Measurements from ENCODE around the gene ARFRP1. TPM values are rescaled to one million over a fixed set of nuclear protein-coding genes. Genes with fewer than 3 reads are reported as not detected.
A peak's percentile ranks its signal among the peaks of the same experiment; 100 is the strongest.

ARFRP1 gene
- total and polyA plus RNA-seq, 2 of the 4 experiments (the other 2 are of a cell fraction), result 25.3 to 36.6 TPM

DNA sequence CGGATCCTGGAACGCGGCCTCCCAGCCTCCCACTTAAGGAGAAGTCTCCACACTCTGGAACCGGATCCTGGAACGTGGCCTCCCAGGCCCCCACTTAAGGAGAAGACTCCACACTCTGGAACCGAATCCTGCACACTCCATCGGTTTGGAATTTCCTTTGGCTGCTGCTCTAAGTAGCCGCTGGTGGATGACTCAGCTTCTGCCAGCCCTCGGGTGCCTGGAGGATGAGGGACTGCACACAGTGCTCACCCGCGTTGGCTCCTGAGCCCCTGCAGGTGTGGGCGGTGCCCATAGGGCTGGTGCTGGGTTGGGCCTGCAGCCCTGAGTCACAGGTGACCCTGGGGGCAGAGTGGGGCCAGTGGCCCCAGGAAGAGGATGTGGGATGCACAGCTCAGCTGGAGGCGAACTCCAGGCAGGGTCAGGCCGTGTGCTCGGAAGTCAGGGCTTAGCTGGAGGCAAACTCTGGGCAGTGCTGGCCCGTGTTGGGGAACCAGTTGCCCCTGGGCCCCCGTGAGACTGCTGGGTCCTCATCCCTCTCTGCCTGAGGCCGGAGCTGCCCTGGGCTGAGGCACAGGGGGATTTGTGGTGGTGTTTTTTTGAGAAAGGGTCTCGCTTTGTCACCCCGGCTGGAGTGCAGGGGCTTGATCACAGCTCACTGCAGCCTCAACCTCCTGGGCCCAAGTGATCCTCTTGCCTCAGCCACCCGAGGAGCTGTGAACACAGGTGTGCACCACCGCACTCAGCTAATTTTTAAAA is 25.2 kb downstream of the ARFRP1 start:
- no peaks in the 10 kb centered on the region for H3K9me3 ChIP-seq (ENCODE audit: control insufficient read depth, insufficient read depth, low read length)
- H2AK5ac ChIP-seq (ENCODE audit: low read depth, low read length), result peak overlapping the region; percentile 98
- peak overlapping the region; percentile 94; the same call in 1 of the 2 replicates for H3K23ac ChIP-seq (ENCODE audit: low read depth, low read length)
- H3K27me3 ChIP-seq (ENCODE audit: control insufficient read depth, insufficient read depth, low read length), result no peaks in the 10 kb centered on the region
- H2BK5ac ChIP-seq (ENCODE audit: low read depth, low read length, poor library complexity, severe bottlenecking), result peak overlapping the region; percentile 99
- peak overlapping the region; percentile 73 for H3K56ac ChIP-seq (ENCODE audit: extremely low read depth, insufficient read depth, low read length)
- no peaks in the 10 kb centered on the region for H4K20me1 ChIP-seq (ENCODE audit: insufficient read depth, low read length)
- peak overlapping the region; percentile 99 for H2BK120ac ChIP-seq (ENCODE audit: low read depth, low read length)
- ATAC-seq (ENCODE audit: low read depth) (peak; percentile 91), DNase-seq (peak; percentile 98)
- H3K27ac ChIP-seq (ENCODE audit: insufficient read depth, low read length), result peak overlapping the region; percentile 92
- peak overlapping the region; percentile 94 for H2AK9ac ChIP-seq (replicated peaks; ENCODE audit: low read depth, low read length, poor library complexity)
- H3K36me3 ChIP-seq (ENCODE audit: control insufficient read depth, insufficient read depth, low read length), result peaks cover 22% of the 10 kb centered on the region
- 0% methylated on average over 3 of the region's 22 CpGs; no CpG with 5 or more reads in 1 of the 2 experiments for WGBS, 2 experiments (ENCODE audit: extremely low coverage in 2 of 2, insufficient read length in 1 of 2)
- peak overlapping the region; percentile 99 to 100 for H4K8ac ChIP-seq (ENCODE audit: low read depth in 2 of 2, low read length in 2 of 2)
- peak overlapping the region; percentile 100 for H3K4ac ChIP-seq (ENCODE audit: low read depth, low read length)
- H4K5ac ChIP-seq (ENCODE audit: low read depth, low read length), result peak overlapping the region; percentile 85
- peak overlapping the region; percentile 18 for H2AFZ ChIP-seq (replicated peaks; ENCODE audit: low read length, poor library complexity)
- H3K9ac ChIP-seq (ENCODE audit: low read depth, low read length), result 0 out of 2 replicates have a peak overlapping the region, but pooled peaks have one; percentile 11
- peak overlapping the region; percentile 99 for H4K91ac ChIP-seq (ENCODE audit: insufficient read depth, low read depth, low read length)
- in situ Hi-C loops (cut with MboI; ENCODE audit: low sequenced_read_pairs) (no loop called here), dilution Hi-C loops (cut with HindIII; ENCODE audit: low sequenced_read_pairs, unreplicated experiment) (no loop called here), intact Hi-C loops (cut with micrococcal nuclease) (loop anchor here (2.0 kb wide), 1 partner anchor 144 kb away; no protein-coding TSS in a partner anchor)
- peaks cover 27% of the 10 kb centered on the region for H3K9me1 ChIP-seq (ENCODE audit: insufficient read depth, low read length)
- H3K14ac ChIP-seq (replicated peaks; ENCODE audit: low read depth, low read length), result peak overlapping the region; percentile 65
- H3K4me3 ChIP-seq (ENCODE audit: insufficient read depth, low read depth, low read length), result no peak overlapping the region
- ChIA-PET CTCF (interaction anchor here (0.6 kb wide), 1 partner anchor 1183 kb away, joined by 3 read pairs; no protein-coding TSS in a partner anchor), POLR2A (ENCODE audit: unreplicated experiment) (interaction anchor here (1.6 kb wide), 1 partner anchor 16 kb away, joined by 3 read pairs; no protein-coding TSS in a partner anchor)
- peaks cover 10 to 44% of the 10 kb centered on the region in 2 experiments; a peak in 3 of 4 replicates for H3K79me1 ChIP-seq (ENCODE audit: low read depth in 1 of 2, low read length in 2 of 2)
- peak overlapping the region; percentile 92 for H2BK20ac ChIP-seq (ENCODE audit: low read depth, low read length)
- H3K4me1 ChIP-seq (ENCODE audit: control insufficient read depth, insufficient read depth, low read length), result peaks cover 31% of the 10 kb centered on the region
- BruUV-seq (replicated peaks), result no TSS peak
- H3K4me2 ChIP-seq (ENCODE audit: low read depth, low read length), result peak overlapping the region; percentile 49; the same call in 1 of the 2 replicates
- peak overlapping the region; percentile 100 for H2BK15ac ChIP-seq (ENCODE audit: low read depth, low read length)
- peak overlapping the region; percentile 71 for H3K18ac ChIP-seq (ENCODE audit: low read depth, low read length)
- TF ChIP-seq FOS (IDR thresholded peaks at IDR 0.05; ENCODE audit: low read depth, low read length), result peak; percentile 84
- no peak for TF ChIP-seq MAFK (IDR thresholded peaks at IDR 0.05; ENCODE audit: low read depth, low read length)
- no peak for TF ChIP-seq MXI1 (IDR thresholded peaks at IDR 0.05; ENCODE audit: borderline replicate concordance, low read depth, low read length)
- TF ChIP-seq, protein P1, sequence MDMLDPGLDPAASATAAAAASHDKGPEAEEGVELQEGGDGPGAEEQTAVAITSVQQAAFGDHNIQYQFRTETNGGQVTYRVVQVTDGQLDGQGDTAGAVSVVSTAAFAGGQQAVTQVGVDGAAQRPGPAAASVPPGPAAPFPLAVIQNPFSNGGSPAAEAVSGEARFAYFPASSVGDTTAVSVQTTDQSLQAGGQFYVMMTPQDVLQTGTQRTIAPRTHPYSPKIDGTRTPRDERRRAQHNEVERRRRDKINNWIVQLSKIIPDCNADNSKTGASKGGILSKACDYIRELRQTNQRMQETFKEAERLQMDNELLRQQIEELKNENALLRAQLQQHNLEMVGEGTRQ (IDR thresholded peaks at IDR 0.05; ENCODE audit: low read depth, low read length), result no peak
- TF ChIP-seq CEBPB (IDR thresholded peaks at IDR 0.05; ENCODE audit: low read depth, low read length), result no peak
- peak; percentile 28 for TF ChIP-seq RAD21 (IDR thresholded peaks at IDR 0.05; ENCODE audit: low read length)
- TF ChIP-seq MAZ (IDR thresholded peaks at IDR 0.05; ENCODE audit: borderline replicate concordance, low read depth, low read length), result peak; percentile 87
- no peak for TF ChIP-seq CTCF (conservative IDR thresholded peaks at IDR 0.05; ENCODE audit: low read depth, low read length)
- peak; percentile 71 for TF ChIP-seq BHLHE40 (IDR thresholded peaks at IDR 0.05; ENCODE audit: low read depth, low read length)
- TF ChIP-seq SMC3 (IDR thresholded peaks at IDR 0.05; ENCODE audit: low read depth, low read length), result no peak
- TF ChIP-seq, protein P2, sequence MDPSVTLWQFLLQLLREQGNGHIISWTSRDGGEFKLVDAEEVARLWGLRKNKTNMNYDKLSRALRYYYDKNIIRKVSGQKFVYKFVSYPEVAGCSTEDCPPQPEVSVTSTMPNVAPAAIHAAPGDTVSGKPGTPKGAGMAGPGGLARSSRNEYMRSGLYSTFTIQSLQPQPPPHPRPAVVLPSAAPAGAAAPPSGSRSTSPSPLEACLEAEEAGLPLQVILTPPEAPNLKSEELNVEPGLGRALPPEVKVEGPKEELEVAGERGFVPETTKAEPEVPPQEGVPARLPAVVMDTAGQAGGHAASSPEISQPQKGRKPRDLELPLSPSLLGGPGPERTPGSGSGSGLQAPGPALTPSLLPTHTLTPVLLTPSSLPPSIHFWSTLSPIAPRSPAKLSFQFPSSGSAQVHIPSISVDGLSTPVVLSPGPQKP (IDR thresholded peaks at IDR 0.05; ENCODE audit: borderline replicate concordance, low read depth, low read length), result no peak
- no peak for TF ChIP-seq RFX5 (IDR thresholded peaks at IDR 0.05; ENCODE audit: low read depth, low read length)
- no peak for TF ChIP-seq CHD1 (IDR thresholded peaks at IDR 0.05; ENCODE audit: low read depth, low read length)
